Measurements from ENCODE around the gene KRT40.

Gene KRT40

DNA sequence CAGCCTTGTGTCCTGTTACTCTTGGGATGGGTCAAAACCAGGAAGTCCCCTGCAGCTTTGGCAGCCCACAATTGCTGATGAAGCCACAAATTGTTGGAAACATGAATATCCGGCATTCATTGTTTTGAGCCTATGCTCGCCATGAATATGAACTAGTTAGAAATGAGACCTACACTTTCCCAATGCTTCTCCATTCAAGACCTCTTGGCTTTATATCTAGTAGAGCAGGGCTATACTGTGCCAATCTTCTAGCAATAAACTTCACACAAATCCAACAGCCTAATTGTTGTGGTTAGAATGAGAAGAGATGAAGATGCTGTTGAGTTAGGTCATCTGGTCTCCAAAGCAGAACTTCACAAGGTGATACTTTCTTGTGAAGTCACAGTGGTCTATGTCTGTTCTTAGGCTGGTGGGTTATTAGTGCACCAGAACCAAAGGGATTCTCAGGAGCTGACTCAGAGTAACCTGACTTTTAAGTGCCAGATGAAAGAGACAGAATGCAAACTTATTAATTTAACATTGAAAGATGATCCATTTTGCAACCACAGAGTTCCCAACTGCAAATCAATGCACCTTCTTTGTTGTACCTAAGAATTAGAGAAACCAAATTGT lies 33.0 kb downstream of the KRT40 start:
- DNase-seq (ENCODE audit: low spot score): no peak

GRCh38 chr17:40950176-40950575 lies 34.0 kb downstream of the KRT40 start:
- DNase-seq (ENCODE audit: low spot score): no peak

- no peak for DNase-seq (ENCODE audit: low spot score)
Measured at GRCh38 chr17:40949418-40949817, 34.7 kb downstream of the KRT40 start.

DNA sequence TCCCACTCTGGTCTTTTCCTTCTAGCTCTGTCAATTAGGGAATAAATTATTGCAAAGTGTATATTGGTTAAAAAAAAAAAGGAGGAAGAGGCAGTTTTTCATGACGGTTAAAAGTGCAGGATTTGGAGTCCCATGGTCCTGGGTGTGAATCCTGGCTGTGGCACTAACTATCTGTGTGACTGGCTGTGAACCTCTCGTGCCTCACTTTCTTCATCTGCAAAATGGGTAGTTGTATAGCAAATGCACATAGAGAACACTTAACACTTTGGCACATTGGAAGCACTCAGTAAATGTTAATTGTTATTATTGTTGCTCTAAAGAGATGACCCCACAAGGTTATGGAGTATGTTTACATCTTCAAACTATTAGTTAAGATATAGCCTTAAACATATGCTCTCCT lies 36.2 kb downstream of the KRT40 start:
- no peak for DNase-seq (ENCODE audit: low spot score)

DNA sequence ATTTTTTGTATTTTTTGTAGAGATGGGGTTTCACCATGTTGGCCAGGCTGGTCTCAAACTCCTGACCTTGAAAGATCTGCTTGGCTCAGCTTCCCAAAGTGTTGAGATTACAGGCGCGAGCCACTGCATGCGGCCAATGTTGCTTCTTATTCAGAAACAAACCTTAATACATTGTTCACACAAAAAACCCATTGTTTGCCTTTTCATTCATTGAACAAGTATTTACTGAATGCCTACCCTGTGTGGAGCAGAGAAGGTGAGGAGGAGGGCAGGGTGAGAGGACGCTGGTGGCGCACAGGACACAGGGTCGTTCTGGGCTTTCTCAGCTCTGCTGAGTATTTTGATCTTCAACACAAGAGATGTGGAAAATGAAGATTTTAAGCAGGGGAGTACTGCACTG lies 38.7 kb downstream of the KRT40 start:
- no peak for DNase-seq (ENCODE audit: low spot score)

DNA sequence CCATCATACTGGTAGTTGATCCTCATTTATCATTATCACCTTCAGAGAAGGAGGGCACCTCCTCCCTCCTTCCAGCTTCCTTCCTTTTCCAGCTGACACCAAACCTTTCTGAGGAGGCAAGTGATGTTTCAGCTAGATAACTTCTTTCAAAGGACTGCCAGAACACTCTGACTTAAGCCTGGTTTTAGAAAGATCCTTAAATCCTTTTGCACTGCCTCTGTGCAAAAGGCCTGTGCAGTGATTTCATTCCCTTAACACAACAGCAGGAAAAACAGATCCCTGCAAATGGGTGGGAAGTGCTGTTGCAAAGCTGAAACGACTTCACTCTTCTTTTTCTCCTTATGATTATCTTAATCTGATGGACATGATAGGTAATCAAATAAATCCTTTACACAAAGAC lies 39.6 kb downstream of the KRT40 start:
- DNase-seq (ENCODE audit: low spot score): no peak

DNA sequence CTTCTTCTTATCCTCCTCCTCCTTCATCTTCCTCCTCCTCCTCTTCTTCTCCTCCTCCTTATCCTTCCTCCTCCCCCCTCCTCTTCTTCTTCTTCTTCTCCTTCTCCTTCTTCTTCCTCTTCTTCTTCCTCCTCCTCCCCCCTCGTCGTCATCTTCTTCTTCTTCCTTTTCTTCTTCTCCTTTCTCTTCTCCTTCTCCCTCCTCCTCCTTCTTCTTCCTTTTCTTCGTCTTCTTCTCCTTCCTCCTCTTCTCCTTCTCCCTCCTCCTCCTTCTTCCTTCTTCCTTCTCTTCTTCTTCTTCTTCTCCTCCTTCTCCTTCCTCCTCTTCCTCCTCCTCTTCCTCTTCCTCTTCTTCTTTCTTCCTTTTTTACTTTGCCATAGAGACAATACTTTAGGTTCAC lies 41.6 kb downstream of the KRT40 start:
- no peak for DNase-seq (ENCODE audit: low spot score)

- no peak for DNase-seq (ENCODE audit: low spot score)
Measured at GRCh38 chr17:40940266-40940665, 43.9 kb downstream of the KRT40 start.

- no peak for DNase-seq (ENCODE audit: low spot score)
Measured at GRCh38 chr17:40938981-40939380, 45.1 kb downstream of the KRT40 start.

DNA sequence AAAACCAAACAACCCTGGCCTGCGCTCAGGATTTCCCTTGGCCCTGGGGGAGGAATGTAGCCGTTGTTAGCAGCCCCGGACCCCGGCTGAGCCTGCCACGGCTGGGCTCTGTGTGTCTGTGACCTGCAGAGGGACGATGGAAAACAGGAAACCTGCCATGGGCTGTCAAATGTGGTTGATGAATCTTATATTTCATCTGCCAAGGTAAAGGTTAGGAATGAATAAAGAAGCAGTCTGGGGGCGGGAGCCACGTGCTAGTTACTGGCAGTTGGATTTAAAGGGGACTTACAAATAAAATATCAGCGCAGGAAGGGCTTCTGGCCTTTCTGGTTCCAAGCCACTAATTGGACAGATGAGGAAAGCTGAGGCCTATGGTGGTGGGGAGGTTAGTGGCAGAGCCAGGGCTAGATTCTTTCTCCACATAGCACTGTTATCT lies 46.7 kb downstream of the KRT40 start, which contains the start of gene KRT23:
TSS of gene KRT23 (minus strand) at position 263 of the 436 bp plus-strand sequence. CDS start 1,043 bp downstream, outside the sequence.
- DNase-seq (ENCODE audit: low spot score): no peak

GRCh38 chr17:40936976-40937375 lies 47.1 kb downstream of the KRT40 start:
- no peak for DNase-seq (ENCODE audit: low spot score)

DNA sequence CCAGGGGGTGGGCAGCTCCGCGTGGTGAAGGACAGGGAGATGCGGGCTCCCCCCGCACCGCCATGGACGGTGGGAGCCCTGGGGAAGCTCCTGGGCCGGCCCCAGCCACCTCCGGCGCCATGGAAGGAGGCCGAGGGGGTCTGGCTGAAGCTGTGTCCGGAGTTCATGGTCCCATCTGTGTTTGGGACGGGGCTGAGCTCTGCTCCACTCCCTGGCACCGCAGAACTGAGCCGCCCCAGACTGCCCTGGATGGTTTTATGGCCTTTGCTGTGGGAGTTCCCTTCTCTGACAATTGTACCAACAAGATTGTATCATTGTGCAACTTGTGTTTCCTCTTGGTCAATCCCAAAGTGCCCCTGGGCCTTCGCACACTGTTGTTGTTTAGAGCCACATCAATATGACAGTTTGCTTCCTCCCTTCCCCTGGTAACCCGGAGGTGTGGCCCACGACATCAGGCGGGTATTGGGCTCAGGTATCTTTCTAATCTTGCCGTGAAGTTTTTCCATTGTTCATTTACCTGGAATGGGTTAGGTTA lies 47.6 kb downstream of the KRT40 start:
- DNase-seq (ENCODE audit: low spot score): no peak

- no peak for DNase-seq (ENCODE audit: low spot score)
Measured at GRCh38 chr17:40935624-40936023, 48.5 kb downstream of the KRT40 start.

GRCh38 chr17:40932608-40933007 lies 51.5 kb downstream of the KRT40 start:
- no peak for DNase-seq (ENCODE audit: low spot score)

GRCh38 chr17:40931311-40931710 lies 52.8 kb downstream of the KRT40 start:
- DNase-seq (ENCODE audit: low spot score): no peak

Data from germinal center (tissue), 1 donor.